T-helper 9 cell (primary cell): ENCODE measurements around the gene ASF1A.
A peak's percentile ranks its signal among the peaks of the same experiment; 100 is the strongest.

Experiments
- DNase-seq: peaks from one replicate; pipeline ENCODE4 v3.0.0-alpha.2; 2020

ASF1A gene

DNA sequence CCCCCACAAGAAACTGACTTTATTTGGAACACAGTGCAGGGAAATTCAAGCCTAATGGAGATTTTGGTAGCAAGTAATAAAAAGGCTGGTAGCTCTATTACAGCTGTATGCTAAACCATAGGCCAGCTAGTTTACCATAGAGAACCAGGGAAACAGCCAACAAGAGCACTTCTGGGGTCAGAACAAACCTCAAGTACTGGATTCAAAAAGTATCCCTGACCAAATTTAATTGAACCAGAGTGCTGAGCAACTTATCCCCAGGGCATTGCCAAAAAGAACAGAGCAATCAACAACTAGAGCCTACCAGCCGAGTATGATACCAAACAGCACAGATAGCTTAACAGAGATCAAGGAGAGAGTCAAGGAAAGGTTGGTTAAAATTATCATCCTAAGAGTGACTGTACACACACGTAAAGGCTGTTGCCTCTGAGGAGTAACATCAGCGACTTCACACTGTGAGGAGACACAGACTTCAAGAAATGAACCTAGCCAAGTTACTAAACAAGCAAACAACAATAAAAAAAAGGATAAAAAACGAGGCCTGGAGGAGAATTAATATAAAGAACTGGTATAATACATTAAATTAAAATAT, 11.5 kb upstream of the ASF1A start:
- no peak for DNase-seq

DNA sequence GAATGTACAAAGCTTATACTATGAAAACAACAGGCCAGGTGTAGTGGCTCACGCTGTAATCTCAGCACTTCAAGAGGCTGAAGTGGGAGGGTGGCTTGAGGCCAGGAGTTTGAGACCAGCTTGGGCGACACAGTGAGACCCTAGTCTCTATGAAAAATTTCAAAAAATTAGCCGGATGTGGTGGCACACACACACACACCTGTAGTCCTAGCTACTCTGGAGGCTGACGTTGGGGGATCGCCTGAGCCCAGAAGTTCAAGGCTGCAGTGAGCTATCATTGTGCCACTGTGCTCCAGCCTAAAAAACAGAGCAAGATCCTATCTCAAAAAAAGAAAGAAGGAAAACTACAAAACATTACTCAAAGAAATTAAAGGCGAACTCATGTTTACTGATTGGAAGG, 7.3 kb upstream of the ASF1A start:
- no peak for DNase-seq

DNA sequence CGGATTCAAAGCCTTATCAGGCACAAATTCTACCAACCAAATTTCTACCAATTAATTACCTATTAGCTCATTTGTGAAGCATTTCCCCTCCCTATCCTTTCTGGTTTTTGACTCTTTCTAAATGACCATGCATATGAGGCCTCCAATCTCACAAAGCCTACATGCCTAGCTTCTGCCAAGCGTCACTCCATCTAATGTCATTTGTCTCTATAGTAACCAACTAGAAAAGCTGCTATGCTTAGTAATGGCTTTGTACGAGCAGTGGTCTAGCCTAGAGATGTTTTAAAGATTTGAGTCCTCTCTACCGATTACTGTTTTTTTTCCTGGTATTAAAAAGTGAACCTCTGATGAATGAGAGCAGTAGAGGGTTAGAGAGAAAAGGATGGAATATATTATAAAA, 4.8 kb upstream of the ASF1A start:
- DNase-seq = no peak

DNA sequence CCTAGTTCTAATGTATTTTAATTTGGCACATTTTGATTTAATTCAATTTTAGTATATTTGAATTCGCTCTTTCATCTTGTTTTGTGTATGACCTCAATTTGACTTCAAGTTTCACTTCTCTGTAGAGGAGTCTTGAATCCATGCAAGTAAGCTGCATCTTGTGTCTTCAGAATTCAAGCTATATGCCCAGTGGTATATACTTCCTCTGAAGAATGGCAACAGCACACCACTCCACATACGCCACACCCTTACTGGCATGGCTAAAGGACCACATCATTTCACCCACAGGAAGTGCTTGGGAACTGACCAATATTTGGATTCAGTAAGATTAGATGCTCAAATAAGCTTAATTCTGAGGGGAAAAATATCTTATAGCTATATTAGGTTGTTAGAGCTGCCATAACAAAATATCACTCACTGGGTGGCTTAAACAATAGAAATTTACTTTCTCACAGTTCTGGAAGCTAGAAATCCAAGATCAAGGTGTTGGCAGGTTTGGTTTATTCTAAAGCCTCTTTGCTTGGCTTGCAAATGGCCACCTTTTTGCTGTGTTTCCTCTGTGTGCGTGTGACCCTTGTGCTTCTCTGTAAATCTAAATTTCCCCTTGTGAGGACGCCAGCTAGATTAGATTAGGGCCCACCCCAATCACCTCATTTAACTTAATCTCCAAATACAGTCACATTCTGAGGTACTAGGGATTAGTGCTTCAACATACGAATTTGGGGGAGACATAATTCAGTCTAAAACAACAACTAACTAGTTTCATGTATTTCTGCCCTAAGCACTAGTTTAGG, 2.8 kb upstream of the ASF1A start:
- no peak for DNase-seq

DNA sequence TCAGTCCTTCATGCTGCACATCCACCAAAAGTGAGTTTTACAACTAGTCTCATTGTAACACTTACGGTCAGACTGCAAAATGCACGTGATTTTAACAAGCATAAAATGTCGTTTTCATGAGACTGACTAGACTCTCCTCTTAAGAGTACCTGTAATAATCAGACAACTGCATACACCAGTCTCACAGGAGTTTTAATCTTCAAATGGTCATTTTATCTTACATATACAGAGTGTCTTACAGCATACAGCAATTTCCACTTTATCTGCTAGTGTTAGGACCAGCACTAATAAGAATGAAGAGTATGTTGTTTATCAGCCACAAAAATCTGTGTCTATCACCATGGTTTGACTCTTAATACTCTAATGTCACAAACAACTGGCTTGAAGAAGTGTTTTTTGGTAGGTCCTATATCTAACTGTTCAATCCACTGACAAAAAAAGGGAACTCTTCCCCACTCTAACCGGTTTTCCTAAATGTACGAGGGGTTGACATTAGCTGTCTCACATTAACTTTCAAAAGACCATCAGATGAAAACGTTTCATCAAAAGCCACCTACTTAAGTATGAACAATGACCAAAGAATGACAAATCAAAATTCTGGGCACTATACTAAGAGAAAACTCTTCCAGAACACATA, 1.5 kb upstream of the ASF1A start:
- DNase-seq = no peak

DNA sequence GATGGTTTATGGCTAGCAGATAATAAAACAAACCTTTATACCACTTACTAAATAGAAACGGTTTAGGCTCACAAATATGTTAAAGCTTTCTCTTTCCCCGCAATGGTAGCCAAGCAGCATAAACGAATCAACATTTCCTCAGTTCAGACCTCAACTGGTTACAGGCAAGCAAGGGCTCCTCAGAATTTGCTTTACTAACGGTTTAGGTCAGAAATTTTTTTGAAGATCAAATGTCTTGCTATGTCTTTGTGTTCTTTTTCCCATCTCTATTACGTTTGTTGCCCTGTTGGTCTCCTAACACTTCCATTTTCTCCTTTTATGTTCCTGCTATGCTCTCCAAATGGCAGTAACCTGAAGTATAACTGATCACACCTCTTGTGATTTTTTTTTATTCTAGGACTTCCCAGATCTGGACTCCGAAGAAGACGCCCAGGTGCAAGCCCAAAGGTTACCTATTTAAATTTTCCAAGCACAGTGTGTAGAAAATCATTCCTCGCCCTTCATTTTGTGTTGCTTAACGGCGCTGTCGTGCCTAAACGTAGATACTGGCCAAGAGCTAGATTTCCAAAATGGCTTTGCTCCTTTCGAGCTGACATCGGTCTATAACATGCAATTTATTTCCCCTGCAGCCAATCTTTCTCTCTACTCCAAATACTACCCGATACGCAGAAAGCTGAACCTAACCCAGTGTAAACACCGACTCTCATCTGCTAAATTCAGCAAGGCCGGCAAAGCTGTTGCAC, 717 bp upstream of the ASF1A start:
- peak; percentile 28 for DNase-seq

DNA sequence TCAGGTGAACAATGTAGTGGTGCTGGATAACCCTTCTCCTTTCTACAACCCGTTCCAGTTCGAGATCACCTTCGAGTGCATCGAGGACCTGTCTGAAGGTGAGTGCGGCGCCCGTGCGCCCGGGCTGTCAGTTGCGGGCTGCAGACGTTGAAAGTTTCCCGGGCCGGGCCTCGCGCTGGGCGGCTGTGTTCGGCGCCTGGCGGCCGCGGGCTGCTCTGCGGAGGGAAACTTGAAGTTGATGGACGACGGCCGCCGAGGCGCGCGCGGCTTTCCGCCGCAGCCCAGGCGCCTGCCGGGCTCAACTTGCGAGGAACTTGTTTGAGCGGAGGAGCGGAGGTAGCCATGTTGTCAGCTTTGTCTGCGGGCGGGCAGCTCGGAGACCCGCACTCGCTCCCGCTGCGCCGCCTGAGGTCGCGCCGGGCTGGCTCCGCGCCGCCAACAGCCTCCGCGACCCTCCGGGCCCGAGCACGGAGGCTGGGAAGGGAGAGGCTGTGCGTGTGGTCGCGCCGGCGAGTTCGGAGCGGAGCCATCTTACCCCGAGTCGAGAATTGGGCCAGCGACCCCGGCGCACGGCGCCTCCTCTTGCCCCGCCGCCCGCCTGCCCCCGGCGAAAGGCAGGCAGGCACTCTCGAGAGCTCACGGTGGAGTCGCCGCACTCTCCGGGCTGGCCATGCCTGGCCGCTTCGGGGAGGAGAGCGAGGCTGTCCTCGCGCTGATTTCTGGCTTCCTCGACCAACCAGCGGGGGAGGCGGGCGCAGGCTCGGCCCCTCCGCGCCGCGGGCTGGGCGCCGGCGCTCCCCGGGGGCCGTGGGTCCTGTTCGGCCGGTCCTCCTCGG, 691 bp downstream of the ASF1A start:
- DNase-seq = peak; percentile 49

DNA sequence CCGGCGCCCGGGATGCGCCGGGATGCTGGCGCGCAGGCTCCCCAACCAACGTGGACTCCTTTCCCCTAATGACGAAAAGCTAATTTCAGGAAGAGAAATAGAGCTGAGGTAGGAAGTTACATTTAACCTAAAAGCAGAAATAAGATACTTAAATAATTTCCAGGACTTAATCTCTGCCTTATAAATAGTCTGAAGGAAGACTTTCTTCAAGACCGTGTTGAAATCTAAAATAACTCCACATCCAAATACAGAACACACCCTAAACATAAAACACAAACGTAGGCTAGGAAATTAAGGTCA, 1.3 kb downstream of the ASF1A start:
- no peak for DNase-seq

DNA sequence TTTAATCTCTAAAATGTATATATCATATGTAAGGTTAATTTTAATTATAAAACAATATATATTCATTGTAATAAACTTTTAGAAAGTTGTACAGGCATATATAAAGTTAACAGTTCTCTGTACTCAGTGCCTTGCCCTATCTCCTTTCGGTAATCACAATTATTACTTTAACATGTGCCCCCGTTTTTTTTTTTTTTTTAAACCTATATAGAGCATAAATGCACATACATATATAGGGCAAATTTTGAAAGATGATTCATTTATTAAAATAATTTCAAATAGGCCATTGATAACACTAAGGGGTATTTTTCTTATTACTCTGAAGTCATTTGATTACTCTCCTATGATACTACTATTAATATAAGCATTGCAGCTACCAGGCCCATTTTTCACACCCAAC, 1.9 kb downstream of the ASF1A start:
- no peak for DNase-seq

DNA sequence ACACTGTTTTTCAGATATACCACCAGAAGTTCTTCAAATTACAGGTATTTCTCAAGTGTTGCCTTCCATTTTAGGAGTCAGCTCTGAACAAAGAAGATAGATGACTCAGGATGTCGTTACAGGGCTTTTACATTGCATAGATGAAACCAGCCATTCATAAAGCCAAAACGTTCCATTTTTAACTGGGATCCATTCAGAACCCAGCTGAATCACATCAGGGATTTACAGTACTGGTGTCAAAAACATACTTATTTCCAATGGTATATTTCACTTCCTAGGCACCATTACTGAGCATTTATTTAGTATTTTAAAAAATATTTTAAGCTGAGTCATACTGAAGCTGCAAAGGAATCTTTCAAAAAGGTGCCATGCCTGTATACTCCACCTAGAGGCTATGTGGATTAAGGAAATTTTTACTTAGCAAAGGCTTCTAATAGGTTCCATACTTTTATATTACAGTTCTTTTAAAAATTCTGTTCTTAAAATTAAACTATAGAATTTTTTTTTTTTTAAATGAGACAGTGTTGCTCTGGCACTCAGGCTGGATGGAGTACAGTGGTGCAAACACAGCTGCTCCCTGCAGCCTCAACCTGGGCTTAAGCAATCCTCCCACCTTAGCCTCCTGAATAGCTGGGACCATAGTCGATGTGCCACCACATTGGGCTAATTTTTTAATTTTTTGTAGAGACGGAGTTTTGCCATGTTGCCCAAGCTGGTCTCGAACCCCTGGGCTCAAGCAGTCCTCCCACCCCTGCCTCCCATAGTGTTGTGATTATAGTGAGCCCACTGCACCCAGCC, 2.6 kb downstream of the ASF1A start:
- no peak for DNase-seq

DNA sequence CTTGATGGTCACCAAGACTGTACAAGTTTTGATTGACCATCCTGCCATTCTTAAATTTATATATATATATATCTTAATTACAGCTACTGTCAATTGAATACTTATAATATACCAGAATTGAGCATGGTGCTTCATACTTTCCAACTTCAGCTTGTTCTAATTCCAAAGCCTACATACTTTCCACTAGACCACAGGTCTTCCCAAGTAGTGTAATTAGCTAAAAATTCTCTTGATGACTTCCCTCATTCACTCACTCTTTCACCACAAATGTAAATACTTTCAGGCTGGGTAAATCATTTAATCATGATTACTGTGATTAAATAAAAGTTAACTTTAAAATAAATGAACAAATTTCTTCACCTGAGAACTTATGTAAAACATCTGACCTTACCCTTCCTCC, 3.4 kb downstream of the ASF1A start:
- DNase-seq = no peak

DNA sequence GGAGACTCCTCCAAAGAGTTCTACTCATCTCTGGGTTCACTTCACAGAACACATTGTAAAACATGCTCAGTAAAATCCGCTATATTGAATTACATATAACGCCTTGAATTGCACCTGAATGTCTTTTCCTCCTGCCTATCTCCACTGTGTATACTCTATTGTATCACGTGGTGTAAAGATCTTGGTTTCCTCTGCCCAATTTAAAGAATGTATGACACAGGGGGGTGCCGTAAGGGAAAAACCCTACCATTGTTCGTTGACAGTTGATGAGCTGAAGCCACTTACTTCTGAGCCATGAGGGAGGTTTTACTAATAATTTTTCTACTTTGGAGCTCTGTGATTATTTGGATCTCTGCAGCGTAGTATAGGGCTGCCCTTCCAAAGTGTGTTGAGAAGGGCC, 6.0 kb downstream of the ASF1A start:
- no peak for DNase-seq

DNA sequence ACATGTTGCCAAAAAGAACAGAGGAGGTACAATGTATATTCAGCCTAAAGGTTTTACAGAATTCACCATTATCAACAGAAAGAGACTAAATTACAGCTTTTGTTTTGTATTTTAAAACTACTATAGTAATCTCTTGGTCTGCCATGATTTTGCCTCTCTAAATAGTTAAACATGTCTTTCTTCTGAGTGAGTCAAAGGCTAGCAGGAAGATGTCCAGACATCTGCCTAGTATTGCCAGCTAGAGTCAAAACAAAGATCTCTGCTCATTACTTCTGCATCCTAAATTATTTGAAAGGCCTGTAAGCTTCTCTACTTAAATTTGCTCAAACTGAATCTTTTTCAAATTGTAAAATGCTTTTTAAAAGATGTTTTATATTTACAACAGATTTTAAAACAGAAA, 8.8 kb downstream of the ASF1A start:
- no peak for DNase-seq

DNA sequence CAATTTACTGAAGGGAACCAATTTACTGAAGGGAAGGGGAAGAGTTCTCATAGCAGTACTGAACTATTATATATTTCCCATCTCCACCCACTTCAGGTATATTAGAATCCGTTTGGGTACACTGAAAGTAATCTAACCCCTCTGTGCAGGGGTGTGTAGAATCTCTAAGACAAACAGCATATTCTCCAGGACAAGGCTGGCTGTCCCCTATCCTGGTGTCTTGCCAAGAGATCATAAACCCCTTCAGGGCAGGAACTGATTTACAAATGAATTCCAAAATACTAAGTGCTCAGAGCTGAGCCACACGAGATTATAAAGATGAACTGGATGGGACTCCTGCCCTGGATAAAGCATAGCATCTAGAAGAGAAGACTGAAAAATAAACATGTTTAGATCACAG, 9.2 kb downstream of the ASF1A start:
- no peak for DNase-seq

DNA sequence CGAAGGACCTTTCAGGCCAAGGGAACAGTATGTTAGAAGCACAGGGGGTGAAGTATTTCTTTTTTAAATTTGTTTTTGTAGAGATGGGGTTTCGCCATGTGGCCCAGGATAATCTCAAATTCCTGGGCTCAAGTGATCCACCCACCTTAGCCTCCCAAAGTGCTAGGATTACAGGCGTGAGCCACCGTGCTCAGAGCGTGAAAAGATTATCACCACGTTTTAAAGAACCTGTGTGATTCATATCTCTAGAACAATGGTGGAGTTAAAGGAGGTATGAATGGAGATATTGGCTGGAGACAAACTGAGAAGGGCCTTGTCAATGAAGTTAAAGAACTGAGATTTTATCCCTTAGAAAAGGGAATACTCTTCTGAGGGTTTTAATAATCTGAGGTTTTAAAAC, 9.7 kb downstream of the ASF1A start:
- no peak for DNase-seq

DNA sequence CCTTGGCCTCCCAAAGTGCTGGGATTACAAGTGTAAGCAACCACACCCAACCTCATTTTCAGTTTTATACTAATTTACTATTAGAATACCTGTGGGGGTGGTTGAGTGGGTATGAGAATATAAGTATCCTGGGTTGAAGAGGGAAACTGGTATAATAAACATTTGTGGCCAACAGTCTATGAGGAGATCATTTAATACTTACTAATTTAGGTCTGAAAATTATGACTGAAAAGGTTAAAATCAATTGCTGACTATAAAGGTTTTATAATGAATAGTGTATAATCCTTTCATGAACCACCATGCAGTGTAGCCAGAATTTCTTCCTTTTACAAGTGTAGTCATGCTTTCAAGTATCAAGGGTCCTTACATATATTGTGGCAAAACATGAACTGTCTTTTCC, 11.1 kb downstream of the ASF1A start:
- no peak for DNase-seq

DNA sequence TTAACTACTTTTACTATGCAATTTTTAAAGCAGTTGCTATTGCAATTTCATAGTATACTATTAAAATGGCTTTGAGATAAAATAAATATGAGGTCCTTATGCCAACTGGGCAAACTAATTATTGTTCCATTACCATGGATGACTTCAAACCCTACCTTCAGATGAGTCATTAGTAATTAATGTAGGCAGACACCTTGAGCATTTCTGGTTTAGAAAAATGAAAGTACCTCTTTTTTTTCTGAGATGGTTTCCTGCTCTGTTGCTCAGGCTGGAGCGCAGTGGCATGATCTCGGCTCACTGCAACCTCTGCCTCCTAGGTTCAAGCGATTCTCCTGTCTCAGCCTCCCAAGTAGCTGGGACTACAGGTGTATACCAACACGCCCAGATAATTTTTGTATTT, 11.9 kb downstream of the ASF1A start:
- no peak for DNase-seq

DNA sequence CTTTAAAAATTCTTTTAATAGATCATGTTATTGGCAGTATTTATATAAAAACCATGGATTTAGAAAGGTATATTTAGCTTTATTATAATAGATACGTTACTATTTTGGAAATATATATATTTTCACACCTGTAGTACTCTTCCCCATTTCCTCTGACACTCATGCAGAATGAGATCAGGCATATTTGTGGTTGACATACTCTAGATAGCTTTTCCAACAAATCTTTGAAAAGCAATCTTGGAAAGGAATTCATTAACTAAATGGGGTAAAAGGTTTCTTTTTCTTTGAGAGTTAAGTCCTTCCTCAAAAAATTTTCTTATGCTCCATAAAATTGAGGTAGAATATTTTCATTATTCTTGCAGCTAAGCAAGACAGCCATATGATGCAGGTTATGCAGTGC, 14.5 kb downstream of the ASF1A start:
- no peak for DNase-seq

DNA sequence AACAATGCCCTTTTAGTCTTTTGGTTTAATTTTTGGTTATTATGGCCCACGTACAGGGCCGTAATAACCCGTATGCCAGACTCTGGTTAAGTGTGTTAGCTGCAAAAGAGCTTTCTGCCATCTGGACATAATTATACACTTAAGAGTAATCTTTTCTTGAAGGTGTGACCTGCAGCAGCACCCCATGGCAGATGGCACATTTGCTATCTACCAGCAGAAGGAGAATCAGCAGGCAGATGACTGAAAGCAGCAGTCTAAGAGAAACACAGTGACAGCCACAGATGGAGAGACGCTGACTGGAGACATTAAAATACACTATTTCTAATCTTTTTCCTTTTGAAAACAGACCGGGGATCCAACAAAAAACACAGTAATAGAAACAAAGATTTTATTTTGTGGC, 18.7 kb downstream of the ASF1A start:
- DNase-seq = no peak

DNA sequence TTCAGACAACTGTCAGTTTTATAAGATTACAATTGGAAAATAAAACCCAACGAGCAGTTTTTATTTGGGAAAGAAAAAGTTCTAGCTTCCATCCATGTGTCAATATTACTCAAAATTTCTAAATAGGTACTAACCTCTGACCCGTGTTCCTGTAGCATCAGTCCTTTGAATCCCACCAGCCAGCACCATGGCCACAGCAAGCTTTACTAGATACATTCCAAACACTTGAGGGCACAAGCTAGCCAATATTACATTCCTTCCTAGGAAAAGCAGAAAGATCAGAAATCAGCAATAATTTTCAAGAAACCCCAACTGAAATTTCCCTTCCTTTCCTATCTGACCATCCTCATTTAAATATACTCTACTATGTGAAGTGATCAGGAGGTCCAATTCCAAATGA, 19.2 kb downstream of the ASF1A start:
- no peak for DNase-seq

DNA sequence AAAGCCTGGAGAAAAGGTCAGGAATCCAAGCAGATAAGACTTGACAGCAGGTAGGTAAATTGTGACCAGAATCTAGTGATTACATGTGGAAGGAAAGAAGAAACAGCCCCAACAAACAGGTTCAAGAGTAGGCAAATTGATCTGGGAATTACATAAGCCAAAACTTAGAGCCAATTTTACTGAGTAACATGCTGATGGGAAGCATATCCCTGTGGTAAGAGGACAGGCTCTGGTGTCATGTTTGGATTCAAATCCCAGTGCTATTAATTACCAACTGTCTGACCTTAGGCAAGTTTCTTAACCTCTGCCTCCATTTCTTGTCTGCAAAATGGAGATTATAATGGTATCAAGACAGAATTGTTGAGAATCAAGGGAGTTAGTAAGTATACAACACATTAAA, 20.6 kb downstream of the ASF1A start:
- DNase-seq = no peak
